Measurements from ENCODE around the gene GBP7.

Gene GBP7

DNA sequence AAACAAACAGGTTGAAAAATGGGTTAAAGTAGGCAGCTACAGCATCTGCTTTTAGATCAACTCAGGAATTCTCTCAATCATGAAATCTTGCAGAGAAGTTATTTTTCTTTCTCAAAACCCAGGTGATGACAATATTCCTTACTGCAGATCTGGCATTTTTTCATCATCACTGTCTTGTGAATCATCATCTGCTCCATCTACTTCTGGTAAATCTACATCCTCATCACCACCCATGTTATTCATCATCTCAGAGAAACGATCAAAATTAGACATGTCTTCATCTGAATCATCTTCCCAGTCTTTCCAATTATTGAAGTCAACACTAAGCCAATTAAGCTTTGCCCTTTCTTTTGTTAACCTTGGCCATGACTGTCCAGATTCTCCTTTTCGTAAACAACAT lies 71.7 kb downstream of the GBP7 start:
- TF ChIP-seq, protein P1, sequence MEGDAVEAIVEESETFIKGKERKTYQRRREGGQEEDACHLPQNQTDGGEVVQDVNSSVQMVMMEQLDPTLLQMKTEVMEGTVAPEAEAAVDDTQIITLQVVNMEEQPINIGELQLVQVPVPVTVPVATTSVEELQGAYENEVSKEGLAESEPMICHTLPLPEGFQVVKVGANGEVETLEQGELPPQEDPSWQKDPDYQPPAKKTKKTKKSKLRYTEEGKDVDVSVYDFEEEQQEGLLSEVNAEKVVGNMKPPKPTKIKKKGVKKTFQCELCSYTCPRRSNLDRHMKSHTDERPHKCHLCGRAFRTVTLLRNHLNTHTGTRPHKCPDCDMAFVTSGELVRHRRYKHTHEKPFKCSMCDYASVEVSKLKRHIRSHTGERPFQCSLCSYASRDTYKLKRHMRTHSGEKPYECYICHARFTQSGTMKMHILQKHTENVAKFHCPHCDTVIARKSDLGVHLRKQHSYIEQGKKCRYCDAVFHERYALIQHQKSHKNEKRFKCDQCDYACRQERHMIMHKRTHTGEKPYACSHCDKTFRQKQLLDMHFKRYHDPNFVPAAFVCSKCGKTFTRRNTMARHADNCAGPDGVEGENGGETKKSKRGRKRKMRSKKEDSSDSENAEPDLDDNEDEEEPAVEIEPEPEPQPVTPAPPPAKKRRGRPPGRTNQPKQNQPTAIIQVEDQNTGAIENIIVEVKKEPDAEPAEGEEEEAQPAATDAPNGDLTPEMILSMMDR (IDR thresholded peaks at IDR 0.05; ENCODE audit: low read depth, low read length), result no peak
- no peak overlapping the region for H3K4me3 ChIP-seq (ENCODE audit: low read depth, low read length)

- no peak overlapping the region for H3K4me3 ChIP-seq (ENCODE audit: low read depth, low read length)
- TF ChIP-seq, protein P1 (IDR thresholded peaks at IDR 0.05; ENCODE audit: low read depth, low read length), result no peak
Measured at GRCh38 chr1:89102021-89102420, 73.8 kb downstream of the GBP7 start.

GRCh38 chr1:89100412-89100811 lies 75.4 kb downstream of the GBP7 start:
- TF ChIP-seq, protein P1 (IDR thresholded peaks at IDR 0.05; ENCODE audit: low read depth, low read length), result no peak

GRCh38 chr1:89098857-89099256 lies 76.9 kb downstream of the GBP7 start:
- H3K4me3 ChIP-seq (ENCODE audit: low read depth, low read length), result no peak overlapping the region
- TF ChIP-seq, protein P1 (IDR thresholded peaks at IDR 0.05; ENCODE audit: low read depth, low read length), result no peak

More at GRCh38 chr1:89100412-89100811, 75.4 kb downstream of the GBP7 start:
- H3K4me3 ChIP-seq (ENCODE audit: low read depth, low read length), result no peak overlapping the region

DNA sequence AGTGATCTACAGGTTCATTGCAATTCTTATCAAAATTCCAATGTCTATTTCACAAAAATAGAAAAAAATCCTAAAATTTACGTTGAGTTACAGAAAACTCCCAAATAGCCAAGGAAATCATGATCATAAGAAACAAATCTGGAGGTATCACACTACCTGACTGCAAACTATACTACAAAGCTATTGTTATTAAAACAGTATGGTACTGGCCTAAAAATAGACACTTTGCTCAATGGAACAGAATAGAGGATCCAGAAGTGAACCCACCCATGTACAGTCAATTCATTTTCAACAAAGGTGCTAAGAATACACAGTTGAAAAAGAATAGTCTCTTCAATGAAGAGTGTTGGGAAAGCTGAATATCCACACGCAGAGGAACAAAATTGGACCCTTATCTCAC lies 80.1 kb downstream of the GBP7 start:
- no peak overlapping the region for H3K4me3 ChIP-seq (ENCODE audit: low read depth, low read length)
- TF ChIP-seq, protein P1 (IDR thresholded peaks at IDR 0.05; ENCODE audit: low read depth, low read length), result no peak

DNA sequence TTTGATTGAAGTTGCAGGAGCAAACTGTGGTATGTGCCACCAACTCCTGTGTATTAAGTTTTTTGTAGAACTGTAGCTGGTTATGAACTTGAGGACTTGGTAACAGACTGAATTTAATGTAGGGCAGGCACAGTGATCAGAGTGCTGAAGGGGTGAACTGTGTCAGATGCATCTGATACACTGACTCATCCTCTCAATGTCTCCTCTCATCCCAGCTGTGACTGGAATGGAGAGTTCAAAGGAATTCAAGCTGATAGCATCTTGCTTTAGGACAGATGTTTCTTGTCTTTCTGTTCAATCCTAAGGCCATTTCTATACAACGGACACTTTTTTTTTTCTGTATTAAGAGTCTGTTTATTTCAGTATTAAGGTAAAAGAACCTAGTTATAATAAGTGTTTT lies 85.8 kb downstream of the GBP7 start:
- H3K4me3 ChIP-seq (ENCODE audit: low read depth, low read length), result no peak overlapping the region
- TF ChIP-seq, protein P1 (IDR thresholded peaks at IDR 0.05; ENCODE audit: low read depth, low read length), result no peak

- H3K4me3 ChIP-seq (ENCODE audit: low read depth, low read length), result no peak overlapping the region
- TF ChIP-seq, protein P1 (IDR thresholded peaks at IDR 0.05; ENCODE audit: low read depth, low read length), result no peak
Measured at GRCh38 chr1:89088572-89088971, 87.2 kb downstream of the GBP7 start.
